Dermis microvascular lymphatic vessel endothelial cell (primary cell): ENCODE data around the gene RAB11FIP3. TPM values are rescaled to one million over a fixed set of nuclear protein-coding genes. Genes with fewer than 3 reads are reported as not detected.
"Not testable (repeated sequence)": the region's sequence is repeated elsewhere in the genome, so short reads cannot be mapped to it uniquely, and the experiment has no call there.

Source experiments
- DNase-seq, 2 donors: peaks; one replicate each; pipeline versions ENCODE4 v3.0.0 to v3.0.0-alpha.2; 2010; ENCODE audit warnings: low read depth in 2 of 2
- total RNA-seq: library from RNA; depleted of rRNA; stranded (reverse); fragments of >200 nt; gene quantifications from 2 replicates; pipeline ENCODE4 v1.2.1, GENCODE V29; 2014

RAB11FIP3 gene
- total RNA-seq, 1 donor from 2014 or later, result 19.0 TPM

GRCh38 chr16:492211-492875, 66.9 kb downstream of the RAB11FIP3 start:
- DNase-seq, result no peak

- not testable (repeated sequence) for DNase-seq
Observed at GRCh38 chr16:494676-495075, 69.2 kb downstream of the RAB11FIP3 start.

GRCh38 chr16:495127-495748, 69.8 kb downstream of the RAB11FIP3 start:
- peak; percentile 20 to 44 for DNase-seq

- peak; percentile 34 to 50 for DNase-seq
Observed at GRCh38 chr16:496097-496886, 70.8 kb downstream of the RAB11FIP3 start.

- DNase-seq, result no peak
Observed at GRCh38 chr16:497258-497657, 71.8 kb downstream of the RAB11FIP3 start.

GRCh38 chr16:499924-500323, 74.5 kb downstream of the RAB11FIP3 start:
- no peak for DNase-seq

- no peak for DNase-seq
Observed at GRCh38 chr16:500709-501108, 75.3 kb downstream of the RAB11FIP3 start.

GRCh38 chr16:502179-502943, 76.9 kb downstream of the RAB11FIP3 start:
- DNase-seq, result no peak

GRCh38 chr16:503150-504071, 78.0 kb downstream of the RAB11FIP3 start:
- DNase-seq, result no peak

- no peak for DNase-seq
Observed at GRCh38 chr16:505479-506245, 80.2 kb downstream of the RAB11FIP3 start.

GRCh38 chr16:506246-506546, 80.7 kb downstream of the RAB11FIP3 start:
- no peak for DNase-seq

GRCh38 chr16:507527-507926, 82.1 kb downstream of the RAB11FIP3 start:
- DNase-seq, result not testable (repeated sequence)

GRCh38 chr16:507996-508395, 82.5 kb downstream of the RAB11FIP3 start:
- no peak for DNase-seq

GRCh38 chr16:508884-509736, 83.7 kb downstream of the RAB11FIP3 start:
- DNase-seq, result peak; percentile 88 to 90

- no peak for DNase-seq
Observed at GRCh38 chr16:510066-510825, 84.8 kb downstream of the RAB11FIP3 start.

- DNase-seq, result no peak
Observed at GRCh38 chr16:512802-513201, 87.4 kb downstream of the RAB11FIP3 start.

GRCh38 chr16:513950-514349, 88.5 kb downstream of the RAB11FIP3 start:
- DNase-seq, result no peak

GRCh38 chr16:515175-515938, 89.9 kb downstream of the RAB11FIP3 start:
- peak; percentile 52 to 73 for DNase-seq
